HCT116 (cell line): Measurements from ENCODE around the gene NANOS1. TPM values are rescaled to one million over a fixed set of nuclear protein-coding genes. Genes with fewer than 3 reads are reported as not detected.
A peak's percentile ranks its signal among the peaks of the same experiment; 100 is the strongest.

Experiments
- ATAC-seq: fragments of 200-7000 bp; cut with Tn5 transposase; 2 replicates; pipeline ENCODE4 v1.9.1; 2020; ENCODE audit warnings: mild to moderate bottlenecking, moderate library complexity
- BruUV-seq: library from RNA; stranded (reverse); fragments of 400-500 nt; replicated peaks from 2 replicates; lab custom pipeline; 2021; lab: Mats Ljungman, UMichigan
- CTCF ChIA-PET: fragments of 300-600 bp; sonication (Branson Sonifier 250); formaldehyde crosslinking; loops from one replicate; lab custom pipeline; 2021; ENCODE audit warnings: antibody characterized with exemption; lab: Charles Lee
- POLR2A ChIA-PET: fragments of 300-600, 350-600 bp; sonication (Branson Sonifier 250); formaldehyde crosslinking; loops from one replicate; lab custom pipeline; 2021; ENCODE audit warnings: antibody characterized with exemption; lab: Charles Lee
- RAD21 ChIA-PET, 2 experiments: fragments of 300-600 bp; sonication (Branson Sonifier 250); formaldehyde crosslinking; loops; one replicate each; lab custom pipeline; 2023; ENCODE audit warnings: low total read pairs in 2 of 2; ENCODE audit not compliant: uncharacterized antibody in 2 of 2, unreplicated experiment in 2 of 2, low non-redundant PET in 1 of 2; lab: Charles Lee
- DNase-seq: peaks from one replicate; pipeline ENCODE4 v3.0.0-alpha.2; 2010; ENCODE audit warnings: low read depth, low spot score
- H2AFZ ChIP-seq: fragments of 200-600 bp; shearing (Covaris generic), sonication (generic); 2 replicates; pipeline ENCODE4 v1.6.1; 2017; ENCODE audit warnings: low read depth, mixed run types, mixed read lengths, antibody characterized with exemption, low read length; ENCODE audit not compliant: poor library complexity, severe bottlenecking
- H3K27ac ChIP-seq: 2 replicates; pipeline ENCODE4 v1.5.1; 2012; ENCODE audit warnings: low read depth, low read length
- H3K27me3 ChIP-seq: fragments of 200-600 bp; sonication (generic); 2 replicates; pipeline ENCODE4 v1.6.1; 2016; ENCODE audit warnings: mixed run types, low read length, mixed read lengths; ENCODE audit not compliant: insufficient read depth
- H3K36me3 ChIP-seq, 2 experiments: fragments of 200-500 bp in 1 of 2; fragments of 200-600 bp in 1 of 2; sonication (Bioruptor generic) in 1 of 2; sonication (generic) in 1 of 2; 2 replicates each; pipeline versions ENCODE4 v1.5.1 to v1.6.1; 2014 to 2016; ENCODE audit warnings: low read length in 2 of 2, inconsistent platforms in 1 of 2, mixed read lengths in 1 of 2, mixed run types in 1 of 2; ENCODE audit not compliant: insufficient read depth in 2 of 2, control insufficient read depth in 1 of 2
- H3K4me1 ChIP-seq, 2 experiments: fragments of 200-600 bp in 1 of 2; sonication (generic) in 1 of 2; 2 replicates each; pipeline versions ENCODE4 v1.5.1 to v1.6.1; 2012 to 2017; ENCODE audit warnings: low read length in 2 of 2, inconsistent platforms in 1 of 2, mild to moderate bottlenecking in 1 of 2, mixed read lengths in 1 of 2, mixed run types in 1 of 2, moderate library complexity in 1 of 2; ENCODE audit not compliant: insufficient read depth in 2 of 2, control insufficient read depth in 1 of 2
- H3K4me2 ChIP-seq: fragments of 200-600 bp; sonication (generic); 2 replicates; pipeline ENCODE4 v1.6.1; 2017; ENCODE audit warnings: mixed run types, low read length, mixed read lengths
- H3K4me3 ChIP-seq, 2 experiments: fragments of 200-600 bp in 1 of 2; sonication (generic) in 1 of 2; replicated peaks in 1 of 2; 2 replicates each; pipeline ENCODE4 v1.5.1; 2011 to 2016; ENCODE audit warnings: low read length in 2 of 2, control low read depth in 1 of 2, low read depth in 1 of 2, mild to moderate bottlenecking in 1 of 2, mixed read lengths in 1 of 2, mixed run types in 1 of 2
- H3K79me2 ChIP-seq: fragments of 200-600 bp; sonication (generic); 2 replicates; pipeline ENCODE4 v1.6.1; 2017; ENCODE audit warnings: mild to moderate bottlenecking, mixed run types, low read length, moderate library complexity, mixed read lengths; ENCODE audit not compliant: insufficient read depth
- H3K9ac ChIP-seq: fragments of 200-600 bp; sonication (generic); 2 replicates; pipeline ENCODE4 v1.6.1; 2016; ENCODE audit warnings: low read length, mixed read lengths
- H3K9me2 ChIP-seq: fragments of 200-600 bp; sonication (generic), shearing (Covaris generic); 2 replicates; pipeline ENCODE4 v1.6.1; 2017; ENCODE audit warnings: mixed run types, mild to moderate bottlenecking, moderate library complexity; ENCODE audit not compliant: insufficient read depth
- H3K9me3 ChIP-seq, 2 experiments: fragments of 200-500 bp in 1 of 2; fragments of 200-600 bp in 1 of 2; sonication (Bioruptor generic) in 1 of 2; sonication (generic) in 1 of 2; 2 replicates each; pipeline ENCODE4 v1.6.1; 2014 to 2017; ENCODE audit warnings: low read length in 2 of 2, mixed read lengths in 2 of 2, inconsistent platforms in 1 of 2, low read depth in 1 of 2, mild to moderate bottlenecking in 1 of 2, mixed run types in 1 of 2, moderate library complexity in 1 of 2; ENCODE audit not compliant: control insufficient read depth in 1 of 2, insufficient read depth in 1 of 2
- H4K20me1 ChIP-seq: fragments of 200-600 bp; sonication (generic), shearing (Covaris generic); 2 replicates; pipeline ENCODE4 v1.6.1; 2017; ENCODE audit warnings: mixed run types, mild to moderate bottlenecking, moderate library complexity; ENCODE audit not compliant: insufficient read depth
- EGR1 ChIP-seq: IDR thresholded peaks from 2 replicates; pipeline ENCODE4 v1.6.1; 2012; ENCODE audit warnings: low read depth
- FOSL1 ChIP-seq: IDR thresholded peaks from 2 replicates; pipeline ENCODE4 v1.6.1; 2012; ENCODE audit warnings: low read depth
- JUND ChIP-seq: IDR thresholded peaks from 2 replicates; pipeline ENCODE4 v1.6.1; 2012
- POLR2A ChIP-seq: IDR thresholded peaks from 2 replicates; pipeline ENCODE4 v1.7.0; 2011; ENCODE audit warnings: borderline replicate concordance; ENCODE audit not compliant: insufficient read depth, insufficient read length; ENCODE audit errors: extremely low read depth
- SRF ChIP-seq: IDR thresholded peaks from 2 replicates; pipeline ENCODE4 v1.6.1; 2012; ENCODE audit warnings: low read depth
- ZNF274 ChIP-seq: fragments of 200-500 bp; sonication (Bioruptor generic); IDR thresholded peaks from 2 replicates; pipeline ENCODE4 v1.6.1; 2014; ENCODE audit warnings: mild to moderate bottlenecking, low read depth, low read length, inconsistent platforms
- intact Hi-C: fragments of 100-400 bp; cut with micrococcal nuclease; formaldehyde crosslinking; loops from 2 replicates; pipeline ENCODE4 v1.10.0; 2022
- total RNA-seq: library from RNA; stranded (reverse); gene quantifications from one replicate; pipeline ENCODE4 v1.2.1, GENCODE V29; 2021; ENCODE audit not compliant: unreplicated experiment
- TF ChIP-seq, protein P1 (sequence below): IDR thresholded peaks from 2 replicates; pipeline ENCODE4 v1.6.1; 2012

The NANOS1 gene
- total RNA-seq, 1 experiment from 2014 or later = 1.5 TPM

GRCh38 chr10:119022846-119023552, 6.5 kb upstream of the NANOS1 start:
- peak; percentile 68 for ATAC-seq

GRCh38 chr10:119023553-119023868, 6.0 kb upstream of the NANOS1 start:
- Histone ChIP-seq H2AFZ (no peak overlapping the region), H3K79me2 (no peaks in the 10 kb centered on the region), H3K4me2 (peak overlapping the region; percentile 64), H3K36me3 (no peaks in the 10 kb centered on the region), H4K20me1 (no peaks in the 10 kb centered on the region), H3K4me1 (peaks cover 41 to 63% of the 10 kb centered on the region in 2 experiments), H3K9ac (no peak overlapping the region), H3K27ac (no peak overlapping the region), H3K9me2 (no peaks in the 10 kb centered on the region), H3K27me3 (no peaks in the 10 kb centered on the region), H3K9me3 (no peaks in the 10 kb centered on the region), H3K4me3 (no peak overlapping the region)
- intact Hi-C loops = loop anchor here (5.0 kb wide), 1 partner anchor 456 kb away; no protein-coding TSS in a partner anchor
- no TSS peak for BruUV-seq
- CTCF ChIA-PET = no interaction called here
- RAD21 ChIA-PET = no interaction called here
- TF ChIP-seq ZNF274 = no peak
- TF ChIP-seq JUND = no peak
- TF ChIP-seq FOSL1 = no peak
- no peak for TF ChIP-seq SRF
- no peak for TF ChIP-seq EGR1
- ATAC-seq = no peak
- no peak for DNase-seq
- POLR2A ChIA-PET = no interaction called here

More at GRCh38 chr10:119022846-119023552, 6.5 kb upstream of the NANOS1 start:
- RAD21 ChIA-PET = no interaction called here
- BruUV-seq = no TSS peak
- Histone ChIP-seq H3K36me3 (no peaks in the 10 kb centered on the region), H3K9me3 (no peaks in the 10 kb centered on the region), H3K4me2 (peak overlapping the region; percentile 64), H3K4me1 (peaks cover 41 to 63% of the 10 kb centered on the region in 2 experiments), H4K20me1 (no peaks in the 10 kb centered on the region), H3K27me3 (no peaks in the 10 kb centered on the region), H3K79me2 (no peaks in the 10 kb centered on the region), H3K9me2 (no peaks in the 10 kb centered on the region), H3K4me3 (peak overlapping the region in 1 of 2 experiments; percentile 4; a peak in 1 of 4 replicates), H3K27ac (no peak overlapping the region)
- intact Hi-C loops = loop anchor here (5.0 kb wide), 1 partner anchor 456 kb away; no protein-coding TSS in a partner anchor
- POLR2A ChIA-PET = no interaction called here
- CTCF ChIA-PET = interaction anchor here (0.9 kb wide), 1 partner anchor 8 kb away, joined by 4 read pairs; no protein-coding TSS in a partner anchor
- DNase-seq = no peak
- TF ChIP-seq, protein P1, sequence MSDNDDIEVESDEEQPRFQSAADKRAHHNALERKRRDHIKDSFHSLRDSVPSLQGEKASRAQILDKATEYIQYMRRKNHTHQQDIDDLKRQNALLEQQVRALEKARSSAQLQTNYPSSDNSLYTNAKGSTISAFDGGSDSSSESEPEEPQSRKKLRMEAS = peak; percentile 67; the same call in 1 of the 2 replicates
- TF ChIP-seq POLR2A = no peak
- TF ChIP-seq, all 23 proteins: peak for 1
- Histone ChIP-seq H3K9ac (no peak overlapping the region), H2AFZ (peak overlapping the region; percentile 86)
